HL-60 (cell line): ENCODE results near the gene CDH23.

Source experiments
- DNase-seq, 2 experiments: peaks; one replicate each; pipeline ENCODE4 v3.0.0-alpha.2; 2010 to 2020; ENCODE audit warnings: low read depth in 1 of 2, low spot score in 1 of 2
- H3K27ac ChIP-seq: fragments of 250-450 bp; sonication (Bioruptor Pico); replicated peaks from 2 replicates; pipeline ENCODE4 v1.5.1; 2020; ENCODE audit warnings: mild to moderate bottlenecking, moderate library complexity
- H3K27me3 ChIP-seq: fragments of 250-450 bp; sonication (Bioruptor Pico); 2 replicates; pipeline ENCODE4 v1.5.1; 2021; ENCODE audit warnings: mild to moderate bottlenecking, moderate library complexity; ENCODE audit not compliant: insufficient read depth, poor library complexity, severe bottlenecking
- H3K4me3 ChIP-seq: replicated peaks from 2 replicates; pipeline ENCODE4 v1.5.1; 2011; ENCODE audit warnings: mild to moderate bottlenecking, control low read depth, low read length; ENCODE audit not compliant: insufficient read depth
- GABPA ChIP-seq: IDR thresholded peaks from 2 replicates; pipeline ENCODE4 v1.6.1; 2012; ENCODE audit warnings: low read depth
- POLR2AphosphoS5 ChIP-seq: IDR thresholded peaks from 2 replicates; pipeline ENCODE4 v1.6.1; 2012; ENCODE audit warnings: low read depth
- REST ChIP-seq: IDR thresholded peaks from 2 replicates; pipeline ENCODE4 v1.6.1; 2012; ENCODE audit warnings: low read depth; ENCODE audit not compliant: insufficient replicate concordance
- SPI1 ChIP-seq: IDR thresholded peaks from 2 replicates; pipeline ENCODE4 v1.6.1; 2012; ENCODE audit warnings: low read depth, mild to moderate bottlenecking, borderline replicate concordance
- TF ChIP-seq, protein P1 (sequence below): IDR thresholded peaks from one replicate; pipeline ENCODE4 v1.5.1; 2011; ENCODE audit warnings: low read length, control low read depth, inconsistent platforms; ENCODE audit not compliant: insufficient read depth

The CDH23 gene

DNA sequence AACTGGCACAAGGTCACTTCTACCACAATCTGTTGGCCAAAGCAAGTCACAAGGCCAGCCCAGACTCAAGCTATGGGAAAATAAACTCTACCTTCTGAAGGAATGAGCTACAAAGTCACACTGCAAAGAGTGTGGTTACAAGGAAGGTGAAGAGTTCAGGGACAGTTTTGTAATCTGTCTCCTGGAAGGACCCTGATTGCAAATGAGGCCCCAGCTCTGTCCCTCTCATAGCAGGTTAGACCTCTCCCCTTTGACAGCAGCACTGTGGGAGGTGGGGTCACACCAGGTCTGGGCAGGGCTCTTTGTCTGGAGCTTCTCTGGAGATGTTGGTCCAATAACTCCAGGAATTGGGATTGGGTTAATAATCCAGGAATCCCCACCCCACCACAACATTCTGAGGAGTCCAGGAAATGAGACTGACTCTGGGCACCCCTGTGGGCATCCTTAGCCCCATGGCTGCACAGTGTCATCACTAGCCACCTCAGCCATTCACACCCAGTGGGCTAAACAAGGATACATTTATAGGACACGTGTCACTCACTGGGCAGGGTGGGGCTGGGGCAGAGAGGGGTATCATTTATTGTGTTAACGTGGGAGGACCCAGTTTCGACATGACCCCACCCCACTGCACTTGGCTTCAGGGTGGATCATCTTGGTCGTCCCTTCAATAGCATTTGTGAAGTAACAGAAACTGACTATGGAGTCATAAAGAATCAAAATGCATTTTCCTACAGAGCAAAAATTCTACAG lies 346.5 kb downstream of the CDH23 start:
- H3K4me3 ChIP-seq, result no peak overlapping the region
- TF ChIP-seq POLR2AphosphoS5, result no peak
- H3K27ac ChIP-seq, result peak overlapping the region; percentile 35
- H3K27me3 ChIP-seq, result no peaks in the 10 kb centered on the region
- DNase-seq, result peak in 1 of 2 experiments; percentile 60

GRCh38 chr10:71743866-71744265 lies 347.1 kb downstream of the CDH23 start:
- DNase-seq, result no peak
- Histone ChIP-seq H3K4me3 (no peak overlapping the region), H3K27me3 (no peaks in the 10 kb centered on the region), H3K27ac (no peak overlapping the region)
- TF ChIP-seq REST, result no peak
- TF ChIP-seq, protein P1, sequence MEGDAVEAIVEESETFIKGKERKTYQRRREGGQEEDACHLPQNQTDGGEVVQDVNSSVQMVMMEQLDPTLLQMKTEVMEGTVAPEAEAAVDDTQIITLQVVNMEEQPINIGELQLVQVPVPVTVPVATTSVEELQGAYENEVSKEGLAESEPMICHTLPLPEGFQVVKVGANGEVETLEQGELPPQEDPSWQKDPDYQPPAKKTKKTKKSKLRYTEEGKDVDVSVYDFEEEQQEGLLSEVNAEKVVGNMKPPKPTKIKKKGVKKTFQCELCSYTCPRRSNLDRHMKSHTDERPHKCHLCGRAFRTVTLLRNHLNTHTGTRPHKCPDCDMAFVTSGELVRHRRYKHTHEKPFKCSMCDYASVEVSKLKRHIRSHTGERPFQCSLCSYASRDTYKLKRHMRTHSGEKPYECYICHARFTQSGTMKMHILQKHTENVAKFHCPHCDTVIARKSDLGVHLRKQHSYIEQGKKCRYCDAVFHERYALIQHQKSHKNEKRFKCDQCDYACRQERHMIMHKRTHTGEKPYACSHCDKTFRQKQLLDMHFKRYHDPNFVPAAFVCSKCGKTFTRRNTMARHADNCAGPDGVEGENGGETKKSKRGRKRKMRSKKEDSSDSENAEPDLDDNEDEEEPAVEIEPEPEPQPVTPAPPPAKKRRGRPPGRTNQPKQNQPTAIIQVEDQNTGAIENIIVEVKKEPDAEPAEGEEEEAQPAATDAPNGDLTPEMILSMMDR, result no peak
- no peak for TF ChIP-seq SPI1
- TF ChIP-seq POLR2AphosphoS5, result no peak
- TF ChIP-seq GABPA, result no peak

GRCh38 chr10:71744897-71745663 lies 348.4 kb downstream of the CDH23 start:
- TF ChIP-seq, protein P1, result no peak
- TF ChIP-seq GABPA (no peak), SPI1 (no peak), REST (no peak), POLR2AphosphoS5 (no peak)
- no peak for DNase-seq
- H3K27ac ChIP-seq, result peak overlapping the region; percentile 99; the same call in 1 of the 2 replicates

GRCh38 chr10:71745664-71746250 lies 349.0 kb downstream of the CDH23 start:
- no peak for TF ChIP-seq SPI1
- no peak for TF ChIP-seq GABPA
- TF ChIP-seq POLR2AphosphoS5, result no peak
- TF ChIP-seq, protein P1, result no peak
- TF ChIP-seq REST, result no peak
- H3K27me3 ChIP-seq, result no peaks in the 10 kb centered on the region
- DNase-seq, result no peak
- H3K4me3 ChIP-seq, result no peak overlapping the region
- peak overlapping the region; percentile 99 for H3K27ac ChIP-seq

More at GRCh38 chr10:71744897-71745663, 348.4 kb downstream of the CDH23 start:
- no peaks in the 10 kb centered on the region for H3K27me3 ChIP-seq
- no peak overlapping the region for H3K4me3 ChIP-seq
